ENCODE results near the gene IGFBP6. TPM values are rescaled to one million over a fixed set of nuclear protein-coding genes. Genes with fewer than 3 reads are reported as not detected.
"Not testable (repeated sequence)": the region's sequence is repeated elsewhere in the genome, so short reads cannot be mapped to it uniquely, and the experiment has no call there.

The IGFBP6 gene
- total RNA-seq, 3 donors from 2014 or later = 169 to 708 (median 284) TPM

- DNase-seq (ENCODE audit: low spot score in 2 of 2) = no peak
- TF ChIP-seq CTCF (IDR thresholded peaks at IDR 0.05) = no peak
- TF ChIP-seq POLR2AphosphoS5 (IDR thresholded peaks at IDR 0.05) = no peak
- no peak for TF ChIP-seq POLR2A (IDR thresholded peaks at IDR 0.05)
- intact Hi-C loops (cut with DNase I; ENCODE audit: low total_unique reads) = no loop called here
- no peaks in the 10 kb centered on the region for H3K36me3 ChIP-seq
- H3K4me3 ChIP-seq = no peak overlapping the region
- H3K4me1 ChIP-seq = no peaks in the 10 kb centered on the region
- no peaks in the 10 kb centered on the region for H3K27me3 ChIP-seq
- no peak overlapping the region for H3K27ac ChIP-seq
- H3K9me3 ChIP-seq = no peaks in the 10 kb centered on the region
Observed at GRCh38 chr12:53091756-53092155, 5.7 kb upstream of the IGFBP6 start.

DNA sequence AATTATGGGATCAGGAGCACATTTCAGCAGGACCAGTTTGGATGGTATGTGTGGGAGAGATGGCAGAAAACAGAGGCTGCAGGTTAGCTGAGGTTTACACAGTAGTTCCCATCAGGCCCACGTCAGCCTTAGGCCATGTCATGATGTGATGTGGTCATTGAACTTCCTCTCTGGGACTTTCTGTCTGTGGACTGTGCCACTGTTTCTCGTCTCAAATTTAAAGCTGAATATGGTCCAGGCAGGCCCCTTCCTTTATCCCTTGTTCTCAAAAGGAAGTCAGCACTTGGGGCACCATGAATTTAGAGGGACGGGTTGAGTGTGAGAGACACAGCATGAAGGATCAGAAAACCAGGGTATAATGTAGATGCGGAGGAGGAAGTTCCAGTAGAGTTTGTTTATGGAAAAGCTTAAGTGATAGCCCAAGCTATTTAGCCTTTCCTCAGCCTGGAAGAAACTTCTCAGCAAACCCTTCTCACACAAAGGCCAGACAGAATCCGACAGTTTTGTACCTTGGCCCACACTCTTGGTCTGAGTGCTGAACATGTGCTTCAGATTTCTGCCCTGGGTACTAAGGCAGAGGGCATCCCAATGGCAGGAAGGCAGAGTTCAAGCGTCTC, 3.6 kb upstream of the IGFBP6 start:
- TF ChIP-seq POLR2A (IDR thresholded peaks at IDR 0.05) (no peak), CTCF (IDR thresholded peaks at IDR 0.05) (no peak), POLR2AphosphoS5 (IDR thresholded peaks at IDR 0.05) (no peak)
- H3K27ac ChIP-seq = peak overlapping the region in 1 of 2 donors; percentile 78
- intact Hi-C loops (cut with DNase I; ENCODE audit: low total_unique reads) = no loop called here

DNA sequence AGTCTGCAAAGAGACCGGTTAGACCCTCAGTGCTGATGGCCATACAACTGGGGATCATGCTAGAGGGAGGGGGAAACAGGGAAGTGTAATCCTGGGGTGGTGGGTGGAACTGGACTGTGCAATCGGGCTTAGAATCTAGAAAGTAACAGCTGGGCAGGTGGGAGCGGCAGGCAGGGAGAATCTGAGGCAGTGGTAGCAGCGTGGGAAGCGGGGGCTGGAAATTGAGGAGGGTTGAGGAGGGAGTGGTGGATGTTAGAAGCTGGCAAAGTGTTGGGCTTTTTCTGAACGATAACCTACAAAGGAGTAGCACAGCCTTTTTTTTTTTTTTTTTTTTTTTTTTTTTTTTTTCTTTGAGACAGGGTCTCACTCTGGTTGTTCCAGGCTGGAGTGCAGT, 3.1 kb upstream of the IGFBP6 start:
- Histone ChIP-seq H3K36me3 (no peaks in the 10 kb centered on the region), H3K27ac (peak overlapping the region in 1 of 2 donors; percentile 78), H3K4me1 (peaks cover 0 to 6% of the 10 kb centered on the region in 2 donors), H3K9me3 (no peaks in the 10 kb centered on the region), H3K4me3 (no peak overlapping the region), H3K27me3 (no peaks in the 10 kb centered on the region)
- no peak for TF ChIP-seq POLR2AphosphoS5 (IDR thresholded peaks at IDR 0.05)
- no peak for TF ChIP-seq CTCF (IDR thresholded peaks at IDR 0.05)
- no peak for TF ChIP-seq POLR2A (IDR thresholded peaks at IDR 0.05)
- intact Hi-C loops (cut with DNase I; ENCODE audit: low total_unique reads) = no loop called here
- no peak for DNase-seq (ENCODE audit: low spot score in 2 of 2)

More for the DNA sequence above, 3.6 kb upstream of the IGFBP6 start:
- Histone ChIP-seq H3K9me3 (no peaks in the 10 kb centered on the region), H3K27me3 (no peaks in the 10 kb centered on the region), H3K4me1 (peaks cover 0 to 6% of the 10 kb centered on the region in 2 donors), H3K4me3 (no peak overlapping the region), H3K36me3 (no peaks in the 10 kb centered on the region)
- no peak for DNase-seq (ENCODE audit: low spot score in 2 of 2)

- H3K9me3 ChIP-seq; H3K4me1 ChIP-seq; H3K4me3 ChIP-seq; H3K36me3 ChIP-seq; H3K27me3 ChIP-seq; intact Hi-C loops (cut with DNase I; ENCODE audit: low total_unique reads); DNase-seq (ENCODE audit: low spot score in 2 of 2): not testable (repeated sequence)
- H3K27ac ChIP-seq = peak overlapping the region in 1 of 2 donors; percentile 35
Observed at GRCh38 chr12:53094796-53095595, 2.5 kb upstream of the IGFBP6 start.

GRCh38 chr12:53095596-53095895, 1.9 kb upstream of the IGFBP6 start:
- H3K36me3 ChIP-seq; H3K9me3 ChIP-seq; intact Hi-C loops (cut with DNase I; ENCODE audit: low total_unique reads); H3K27me3 ChIP-seq; H3K4me1 ChIP-seq; H3K4me3 ChIP-seq; DNase-seq (ENCODE audit: low spot score in 2 of 2): not testable (repeated sequence)
- H3K27ac ChIP-seq = peak overlapping the region; percentile 83 to 96

- DNase-seq (ENCODE audit: low spot score in 2 of 2) = peak in 1 of 2 donors; percentile 50
- Histone ChIP-seq H3K9me3 (no peaks in the 10 kb centered on the region), H3K36me3 (no peaks in the 10 kb centered on the region), H3K27ac (peak overlapping the region; percentile 83 to 96), H3K4me1 (peaks cover 0 to 6% of the 10 kb centered on the region in 2 donors), H3K27me3 (no peaks in the 10 kb centered on the region), H3K4me3 (peak overlapping the region; percentile 57 to 89 (median 69))
- intact Hi-C loops (cut with DNase I; ENCODE audit: low total_unique reads) = no loop called here
- TF ChIP-seq POLR2A (IDR thresholded peaks at IDR 0.05) = no peak
- peak in 2 of 3 donors; percentile 20 to 72 for TF ChIP-seq POLR2AphosphoS5 (IDR thresholded peaks at IDR 0.05)
Observed at GRCh38 chr12:53096089-53096741, 1.3 kb upstream of the IGFBP6 start.

Data from breast epithelium (tissue), 4 donors.